Measurements from ENCODE around the gene MITD1.
"Not testable (repeated sequence)": the region's sequence is repeated elsewhere in the genome, so short reads cannot be mapped to it uniquely, and the experiment has no call there.

The MITD1 gene

DNA sequence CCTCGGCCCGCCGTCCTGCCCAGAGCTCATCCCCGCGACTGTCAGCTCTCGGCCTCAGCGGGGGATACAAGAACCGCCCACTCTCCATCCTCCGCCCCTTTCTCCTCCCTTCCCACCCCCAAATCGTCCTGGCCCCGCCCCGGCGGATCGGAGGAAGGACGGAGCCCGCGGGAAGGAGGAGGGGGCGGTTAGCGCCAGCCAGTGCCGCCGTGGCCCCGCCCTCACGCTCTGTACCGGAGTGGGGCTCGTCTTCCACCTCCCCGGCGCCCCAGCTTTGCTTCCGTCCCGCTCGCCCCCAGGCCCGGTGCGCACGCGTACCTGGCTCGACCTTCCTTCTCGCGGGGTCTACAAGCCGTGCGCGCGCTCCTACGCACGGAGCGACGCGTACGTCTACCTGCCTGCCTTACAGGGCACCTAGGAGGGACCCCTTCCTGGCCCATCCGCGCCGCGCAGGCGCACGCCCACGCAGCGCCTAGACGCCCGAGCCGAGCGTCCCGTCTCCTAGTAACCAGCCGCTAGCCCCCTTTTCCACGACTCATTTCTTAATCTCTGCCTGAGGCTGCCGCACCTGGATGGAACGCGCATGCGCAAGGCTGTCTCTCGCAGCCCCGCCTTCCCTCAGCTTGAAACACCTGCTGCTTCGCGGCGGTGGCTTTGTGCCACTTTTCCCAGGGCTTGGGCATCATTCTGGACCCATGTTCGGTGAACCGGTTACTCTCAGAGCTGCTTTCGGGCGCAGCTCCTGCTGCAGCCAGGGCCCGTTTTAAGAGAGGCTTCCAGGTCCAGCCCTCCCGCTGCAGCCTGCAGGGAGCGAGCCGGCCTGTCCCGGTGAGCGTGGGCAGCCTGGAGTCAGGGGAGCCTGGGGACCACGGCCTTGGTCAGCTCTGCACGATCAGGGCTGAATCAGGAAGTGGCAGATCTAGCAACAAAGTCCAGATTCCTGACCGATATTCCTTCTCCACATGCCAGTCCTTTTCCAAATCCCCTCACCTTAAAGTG, 39.4 kb downstream of the MITD1 start, which contains the start of gene C2orf15:
Gene C2orf15 (plus strand): TSS at position 598 of the 999 bp plus-strand sequence. CDS start 8,852 bp downstream, outside the sequence.
- TF ChIP-seq, protein P1, sequence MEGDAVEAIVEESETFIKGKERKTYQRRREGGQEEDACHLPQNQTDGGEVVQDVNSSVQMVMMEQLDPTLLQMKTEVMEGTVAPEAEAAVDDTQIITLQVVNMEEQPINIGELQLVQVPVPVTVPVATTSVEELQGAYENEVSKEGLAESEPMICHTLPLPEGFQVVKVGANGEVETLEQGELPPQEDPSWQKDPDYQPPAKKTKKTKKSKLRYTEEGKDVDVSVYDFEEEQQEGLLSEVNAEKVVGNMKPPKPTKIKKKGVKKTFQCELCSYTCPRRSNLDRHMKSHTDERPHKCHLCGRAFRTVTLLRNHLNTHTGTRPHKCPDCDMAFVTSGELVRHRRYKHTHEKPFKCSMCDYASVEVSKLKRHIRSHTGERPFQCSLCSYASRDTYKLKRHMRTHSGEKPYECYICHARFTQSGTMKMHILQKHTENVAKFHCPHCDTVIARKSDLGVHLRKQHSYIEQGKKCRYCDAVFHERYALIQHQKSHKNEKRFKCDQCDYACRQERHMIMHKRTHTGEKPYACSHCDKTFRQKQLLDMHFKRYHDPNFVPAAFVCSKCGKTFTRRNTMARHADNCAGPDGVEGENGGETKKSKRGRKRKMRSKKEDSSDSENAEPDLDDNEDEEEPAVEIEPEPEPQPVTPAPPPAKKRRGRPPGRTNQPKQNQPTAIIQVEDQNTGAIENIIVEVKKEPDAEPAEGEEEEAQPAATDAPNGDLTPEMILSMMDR (conservative IDR thresholded peaks at IDR 0.05; ENCODE audit: low read depth, low read length): no peak
- peak within 1 kb of the TSS; percentile 50; the same call in 1 of the 2 replicates for H3K9ac ChIP-seq
- H2AFZ ChIP-seq (ENCODE audit: low read depth): peak within 1 kb of the TSS; percentile 77
- H3K27ac ChIP-seq: peak within 1 kb of the TSS; percentile 46
- no peaks in the 10 kb centered on the region for H4K20me1 ChIP-seq (ENCODE audit: insufficient read depth)
- H3K4me3 ChIP-seq (IDR thresholded peaks at IDR 0.05; ENCODE audit: insufficient read depth, low read depth, low read length): peak within 1 kb of the TSS; percentile 95
- H3K36me3 ChIP-seq (ENCODE audit: insufficient read depth): no peaks in the 10 kb centered on the region
- H3K27me3 ChIP-seq (ENCODE audit: insufficient read depth, low read depth): no peaks in the 10 kb centered on the region
- peak within 1 kb of the TSS; percentile 84 for H3K4me2 ChIP-seq
- H3K4me1 ChIP-seq (ENCODE audit: low read depth, poor library complexity, severe bottlenecking): peaks cover 20% of the 10 kb centered on the region
- no peaks in the 10 kb centered on the region for H3K79me2 ChIP-seq (ENCODE audit: insufficient read depth, low read depth)

DNA sequence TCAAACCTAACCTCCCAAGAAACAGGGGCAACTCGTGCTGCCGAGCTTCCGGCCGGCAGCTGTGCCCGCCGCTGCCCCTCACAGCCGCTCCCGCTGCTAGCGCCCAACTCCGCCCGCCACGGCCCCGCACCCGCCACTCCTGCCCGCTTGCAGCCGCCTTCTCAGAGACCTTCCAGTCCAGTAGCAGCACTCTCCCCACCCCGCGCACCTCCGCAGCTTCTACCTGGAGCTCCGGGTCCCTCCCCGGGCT, 40.1 kb downstream of the MITD1 start:
- peak overlapping the region; percentile 50; the same call in 1 of the 2 replicates for H3K9ac ChIP-seq
- peak overlapping the region; percentile 77 for H2AFZ ChIP-seq (ENCODE audit: low read depth)
- H3K27ac ChIP-seq: peak overlapping the region; percentile 46; the same call in 1 of the 2 replicates
- no peaks in the 10 kb centered on the region for H3K36me3 ChIP-seq (ENCODE audit: insufficient read depth)
- H3K79me2 ChIP-seq (ENCODE audit: insufficient read depth, low read depth): no peaks in the 10 kb centered on the region
- no peak overlapping the region for H3K4me3 ChIP-seq (IDR thresholded peaks at IDR 0.05; ENCODE audit: insufficient read depth, low read depth, low read length)
- peaks cover 20% of the 10 kb centered on the region for H3K4me1 ChIP-seq (ENCODE audit: low read depth, poor library complexity, severe bottlenecking)
- no peaks in the 10 kb centered on the region for H4K20me1 ChIP-seq (ENCODE audit: insufficient read depth)
- H3K27me3 ChIP-seq (ENCODE audit: insufficient read depth, low read depth): no peaks in the 10 kb centered on the region
- TF ChIP-seq, protein P1 (conservative IDR thresholded peaks at IDR 0.05; ENCODE audit: low read depth, low read length): no peak
- peak overlapping the region; percentile 64 for H3K4me2 ChIP-seq

DNA sequence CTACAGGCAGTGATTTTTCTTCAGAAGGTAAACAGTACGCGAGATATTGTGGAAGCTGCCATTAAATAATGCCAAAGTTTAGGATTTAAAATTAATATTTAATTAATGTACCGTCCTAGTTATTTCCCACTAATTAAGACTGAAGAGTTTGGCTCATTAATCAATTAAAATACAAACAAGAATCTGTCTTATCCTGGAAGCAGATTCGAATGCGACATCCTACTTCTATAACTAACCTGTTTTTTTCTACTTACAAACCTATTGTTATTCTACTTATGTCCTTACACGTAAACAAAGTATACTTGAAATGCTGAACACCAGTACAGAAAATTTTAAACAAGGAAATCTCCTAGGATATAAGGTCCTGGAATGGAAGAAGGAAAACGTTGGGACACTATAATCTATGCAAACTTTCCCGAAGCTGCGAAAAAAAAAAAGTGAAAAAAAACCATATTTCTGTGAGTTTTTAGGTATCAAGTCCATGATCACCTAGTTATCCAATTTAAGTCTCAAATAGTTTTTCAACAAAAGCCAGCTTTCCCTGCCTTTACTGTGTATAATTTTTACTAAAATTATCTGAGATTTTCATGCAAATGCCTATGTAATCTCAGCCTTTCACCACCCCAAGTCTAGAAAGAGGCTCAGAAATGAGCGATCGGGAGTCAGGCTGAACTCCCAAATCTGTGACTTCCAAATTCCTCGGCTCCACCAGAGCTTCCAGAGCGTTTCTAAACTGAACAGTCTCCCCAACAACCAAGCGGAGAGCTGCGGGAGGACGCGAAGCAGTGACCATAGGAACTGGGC, 40.6 kb downstream of the MITD1 start:
- H4K20me1 ChIP-seq (ENCODE audit: insufficient read depth): no peaks in the 10 kb centered on the region
- H3K9ac ChIP-seq: peak overlapping the region; percentile 50; the same call in 1 of the 2 replicates
- H3K4me3 ChIP-seq (IDR thresholded peaks at IDR 0.05; ENCODE audit: insufficient read depth, low read depth, low read length): no peak overlapping the region
- no peaks in the 10 kb centered on the region for H3K79me2 ChIP-seq (ENCODE audit: insufficient read depth, low read depth)
- peaks cover 20% of the 10 kb centered on the region for H3K4me1 ChIP-seq (ENCODE audit: low read depth, poor library complexity, severe bottlenecking)
- H3K27ac ChIP-seq: no peak overlapping the region
- TF ChIP-seq, protein P1 (conservative IDR thresholded peaks at IDR 0.05; ENCODE audit: low read depth, low read length): no peak
- H3K27me3 ChIP-seq (ENCODE audit: insufficient read depth, low read depth): no peaks in the 10 kb centered on the region
- peak overlapping the region; percentile 77 for H2AFZ ChIP-seq (ENCODE audit: low read depth)
- H3K36me3 ChIP-seq (ENCODE audit: insufficient read depth): no peaks in the 10 kb centered on the region
- H3K4me2 ChIP-seq: peak overlapping the region; percentile 64

DNA sequence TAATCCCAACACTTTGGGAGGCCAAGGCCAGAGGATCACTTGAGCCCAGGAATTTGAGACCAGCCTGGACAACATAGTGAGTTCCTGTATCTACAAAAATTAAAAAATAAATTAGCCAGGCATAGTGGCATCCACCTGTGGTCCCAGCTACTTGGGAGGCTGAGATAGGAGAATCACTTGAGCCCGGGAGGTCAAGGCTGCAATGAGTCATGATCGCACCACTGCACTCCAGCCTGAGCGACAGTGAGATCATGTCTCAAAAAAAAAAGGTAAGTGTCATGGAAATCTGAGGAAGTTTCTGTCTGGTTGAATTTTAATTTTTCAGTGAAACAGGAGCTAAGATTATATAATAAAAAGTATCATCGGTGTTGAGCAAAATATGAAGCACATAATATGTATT, 41.9 kb downstream of the MITD1 start:
- no peak overlapping the region for H2AFZ ChIP-seq (ENCODE audit: low read depth)
- H3K79me2 ChIP-seq (ENCODE audit: insufficient read depth, low read depth): no peaks in the 10 kb centered on the region
- no peak overlapping the region for H3K27ac ChIP-seq
- no peak overlapping the region for H3K4me3 ChIP-seq (IDR thresholded peaks at IDR 0.05; ENCODE audit: insufficient read depth, low read depth, low read length)
- peaks cover 20% of the 10 kb centered on the region for H3K4me1 ChIP-seq (ENCODE audit: low read depth, poor library complexity, severe bottlenecking)
- no peaks in the 10 kb centered on the region for H4K20me1 ChIP-seq (ENCODE audit: insufficient read depth)
- no peaks in the 10 kb centered on the region for H3K36me3 ChIP-seq (ENCODE audit: insufficient read depth)
- TF ChIP-seq, protein P1 (conservative IDR thresholded peaks at IDR 0.05; ENCODE audit: low read depth, low read length): no peak
- H3K27me3 ChIP-seq (ENCODE audit: insufficient read depth, low read depth): no peaks in the 10 kb centered on the region
- no peak overlapping the region for H3K4me2 ChIP-seq
- no peak overlapping the region for H3K9ac ChIP-seq

DNA sequence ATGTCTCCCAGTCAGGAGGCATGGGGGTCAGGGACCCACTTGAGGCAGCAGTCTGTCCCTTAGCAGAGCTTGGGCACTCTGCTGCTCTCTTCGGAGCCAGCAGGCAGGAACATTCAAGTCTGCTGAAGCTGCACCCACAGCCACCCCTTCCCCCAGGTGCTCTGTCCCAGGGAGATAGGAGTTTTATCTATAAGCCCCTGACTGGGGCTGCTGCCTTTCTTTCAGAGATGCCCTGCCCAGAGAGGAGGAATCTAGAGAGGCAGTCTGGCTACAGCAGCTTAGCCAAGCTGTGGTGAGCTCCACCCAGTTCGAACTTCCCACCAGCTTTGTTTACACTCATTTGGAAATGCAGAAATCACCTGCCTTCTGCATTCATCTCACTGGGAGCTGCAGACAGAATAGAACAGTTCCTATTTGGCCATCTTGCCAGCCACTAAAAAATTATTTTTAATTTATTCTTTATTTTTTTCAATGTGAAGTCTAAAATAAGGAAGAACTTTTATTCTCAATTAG, 45.8 kb downstream of the MITD1 start:
- H3K4me3 ChIP-seq (IDR thresholded peaks at IDR 0.05; ENCODE audit: insufficient read depth, low read depth, low read length); H3K27ac ChIP-seq; H4K20me1 ChIP-seq (ENCODE audit: insufficient read depth); H3K9ac ChIP-seq; H3K4me2 ChIP-seq; H3K36me3 ChIP-seq (ENCODE audit: insufficient read depth); H3K27me3 ChIP-seq (ENCODE audit: insufficient read depth, low read depth); H3K4me1 ChIP-seq (ENCODE audit: low read depth, poor library complexity, severe bottlenecking); H3K79me2 ChIP-seq (ENCODE audit: insufficient read depth, low read depth); H2AFZ ChIP-seq (ENCODE audit: low read depth): not testable (repeated sequence)
